Medulla oblongata (tissue), 1 donor: ENCODE measurements around the gene DUS2.

ENCODE experiments used
- DNase-seq: peaks from one replicate; pipeline ENCODE4 v3.0.0-alpha.2; 2015; ENCODE audit errors: extremely low spot score

Gene DUS2

DNA sequence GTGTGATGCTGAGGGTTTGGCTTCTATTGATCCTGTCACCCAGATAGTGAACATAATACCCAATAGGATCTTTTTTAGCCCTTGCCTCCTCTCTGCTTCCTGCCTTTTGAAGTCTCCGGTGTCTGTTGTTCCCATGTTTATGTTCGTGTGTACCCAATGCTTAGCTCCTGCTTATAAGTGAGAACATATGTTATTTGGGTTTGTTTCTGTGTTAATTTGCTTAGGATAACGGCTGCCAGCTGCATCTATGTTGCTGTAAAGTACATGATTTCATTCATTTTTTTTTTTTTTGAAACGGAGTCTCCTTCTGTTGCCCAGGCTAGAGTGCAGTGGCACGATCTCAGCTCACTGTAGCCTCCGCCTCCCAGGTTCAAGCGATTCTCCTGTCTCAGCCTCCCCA is 23.0 kb downstream of the DUS2 start:
- DNase-seq: no peak

GRCh38 chr16:68047987-68048386 is 24.9 kb downstream of the DUS2 start:
- no peak for DNase-seq

DNA sequence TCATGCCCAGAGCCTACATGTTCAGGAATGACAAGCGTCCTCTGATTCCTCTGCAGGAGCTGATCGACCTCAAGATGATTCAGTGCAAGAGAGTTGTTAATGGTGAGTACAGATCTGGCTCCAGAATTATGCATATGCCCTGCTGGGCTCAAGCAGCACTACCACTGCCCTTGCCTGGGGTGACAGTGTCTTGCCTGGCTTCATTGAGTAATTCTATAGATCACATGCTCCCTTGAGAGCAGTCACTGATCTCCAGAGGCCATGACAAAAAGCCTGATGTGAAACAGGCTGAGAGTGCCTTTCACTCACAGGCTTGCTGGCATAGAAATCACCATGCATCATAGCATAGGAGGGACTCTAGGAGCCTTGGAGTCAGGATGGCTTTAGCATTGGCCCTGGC is 26.4 kb downstream of the DUS2 start:
- DNase-seq: no peak

DNA sequence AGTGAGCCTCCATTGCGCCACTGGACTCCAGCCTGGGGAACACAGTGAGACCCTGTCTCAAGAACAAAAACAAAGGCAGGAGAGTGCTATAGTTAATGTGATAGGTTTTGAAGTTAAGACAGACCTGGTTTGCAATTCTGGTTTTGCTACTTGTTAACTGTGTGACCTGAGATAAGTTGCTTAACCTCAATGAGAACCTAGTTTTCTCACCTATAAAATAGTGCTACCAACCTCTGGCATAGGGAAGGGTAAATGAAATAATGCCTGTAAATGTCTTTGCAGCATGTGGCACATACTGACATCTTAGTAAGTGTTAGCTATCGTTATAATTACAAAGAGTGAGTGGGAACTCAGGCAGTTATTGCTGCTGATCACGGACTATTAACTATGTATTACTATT is 32.3 kb downstream of the DUS2 start:
- no peak for DNase-seq

DNA sequence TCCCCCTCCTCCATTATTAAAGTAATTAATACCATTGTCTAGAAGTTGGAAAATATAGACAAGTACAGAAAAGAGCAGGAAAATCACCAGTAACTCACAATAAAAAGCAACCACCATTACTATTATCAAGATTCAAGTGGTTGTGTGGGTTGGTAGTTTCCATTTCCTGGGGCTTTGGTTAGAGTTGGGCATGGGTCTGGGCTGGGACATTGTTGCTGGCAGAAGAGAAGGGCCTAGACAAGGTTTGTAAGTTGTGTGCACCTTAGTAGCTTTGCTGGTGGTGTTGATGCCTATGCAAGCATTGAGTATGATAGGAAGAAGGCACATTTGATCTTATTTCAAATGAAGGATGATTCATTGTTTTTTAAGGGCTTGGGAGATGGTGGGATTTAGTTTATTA is 36.7 kb downstream of the DUS2 start:
- DNase-seq: no peak

DNA sequence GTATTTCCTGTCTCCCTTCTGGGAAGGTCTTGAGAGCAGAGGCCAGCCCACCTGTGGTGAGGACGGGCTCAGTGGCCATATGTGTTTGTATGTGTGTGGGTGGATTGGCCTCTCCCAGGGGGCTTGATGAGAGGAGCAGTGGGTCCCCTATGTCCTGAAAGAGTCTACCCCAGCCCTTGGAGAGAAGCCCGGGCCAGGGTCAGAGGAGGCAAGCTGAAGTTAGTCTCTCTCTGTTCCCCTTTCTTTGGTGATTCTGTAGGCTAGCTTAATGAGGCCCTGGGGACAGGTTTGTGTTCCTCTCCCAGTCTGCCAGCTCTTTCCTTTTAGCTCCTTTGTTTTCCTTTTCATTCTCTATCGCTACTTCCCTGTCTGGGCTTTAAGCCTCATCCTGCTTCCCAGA is 38.3 kb downstream of the DUS2 start:
- no peak for DNase-seq

- no peak for DNase-seq
Measured at GRCh38 chr16:68062910-68063393, 39.9 kb downstream of the DUS2 start.

GRCh38 chr16:68064791-68065365 is 41.8 kb downstream of the DUS2 start:
- DNase-seq: peak; percentile 77

- no peak for DNase-seq
Measured at GRCh38 chr16:68065716-68066305, 42.7 kb downstream of the DUS2 start.

- DNase-seq: no peak
Measured at GRCh38 chr16:68066763-68067162, 43.7 kb downstream of the DUS2 start.

DNA sequence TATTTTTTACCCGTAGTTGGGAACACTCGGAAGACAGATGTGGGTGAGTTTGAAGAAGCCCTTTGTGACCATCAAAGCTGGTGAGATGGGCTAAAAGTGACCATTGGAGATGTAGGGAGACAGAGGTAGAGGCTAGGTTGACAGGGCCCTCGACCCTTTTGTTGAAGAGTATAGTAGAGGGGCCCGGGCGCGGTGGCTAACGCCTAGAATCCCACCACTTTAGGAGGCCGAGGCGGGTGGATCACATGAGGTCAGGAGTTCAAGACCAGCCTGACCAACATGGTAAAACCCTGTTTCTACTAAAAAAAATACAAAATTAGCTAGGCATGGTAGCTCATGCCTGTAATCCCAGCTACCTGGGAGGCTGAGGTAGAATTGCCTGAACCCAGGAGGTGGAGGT is 45.8 kb downstream of the DUS2 start:
- DNase-seq: no peak

DNA sequence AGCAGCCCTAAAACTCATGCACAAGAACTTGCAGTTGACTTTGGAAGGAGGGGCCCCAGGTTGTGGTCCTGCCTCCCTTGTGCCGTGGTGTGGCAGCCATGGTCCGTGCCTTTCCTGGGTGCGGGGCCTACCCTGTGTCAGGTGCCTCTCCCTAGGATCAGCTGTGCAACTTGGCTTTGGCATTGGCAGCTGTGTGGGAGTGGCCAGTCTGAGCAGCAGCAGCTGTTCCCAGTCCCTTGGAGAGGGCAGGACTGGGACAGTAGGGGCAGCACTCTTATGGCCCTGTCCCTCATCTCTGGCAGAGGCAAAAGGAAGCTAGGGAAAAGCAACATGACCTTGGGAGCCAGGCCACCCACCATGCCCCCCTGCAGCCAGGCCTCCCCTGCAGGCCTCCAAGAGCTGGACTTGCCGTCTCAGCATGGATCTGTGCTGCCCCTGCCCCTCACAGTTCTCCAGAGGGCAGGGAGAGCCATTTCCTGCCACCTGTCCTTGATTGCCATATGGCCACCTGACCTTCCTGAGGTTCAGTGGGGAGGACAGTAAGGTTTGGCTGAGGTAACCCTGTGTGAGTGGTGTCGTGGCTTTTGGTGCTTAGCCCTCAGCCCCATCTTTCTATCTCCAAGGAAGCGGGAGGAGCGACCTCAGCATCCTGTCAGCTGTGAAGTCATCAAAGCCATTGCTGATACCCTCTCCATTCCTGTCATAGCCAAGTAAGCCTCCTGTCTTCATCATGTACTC is 46.6 kb downstream of the DUS2 start:
- DNase-seq: no peak

GRCh38 chr16:68070249-68070730 is 47.2 kb downstream of the DUS2 start:
- DNase-seq: no peak

DNA sequence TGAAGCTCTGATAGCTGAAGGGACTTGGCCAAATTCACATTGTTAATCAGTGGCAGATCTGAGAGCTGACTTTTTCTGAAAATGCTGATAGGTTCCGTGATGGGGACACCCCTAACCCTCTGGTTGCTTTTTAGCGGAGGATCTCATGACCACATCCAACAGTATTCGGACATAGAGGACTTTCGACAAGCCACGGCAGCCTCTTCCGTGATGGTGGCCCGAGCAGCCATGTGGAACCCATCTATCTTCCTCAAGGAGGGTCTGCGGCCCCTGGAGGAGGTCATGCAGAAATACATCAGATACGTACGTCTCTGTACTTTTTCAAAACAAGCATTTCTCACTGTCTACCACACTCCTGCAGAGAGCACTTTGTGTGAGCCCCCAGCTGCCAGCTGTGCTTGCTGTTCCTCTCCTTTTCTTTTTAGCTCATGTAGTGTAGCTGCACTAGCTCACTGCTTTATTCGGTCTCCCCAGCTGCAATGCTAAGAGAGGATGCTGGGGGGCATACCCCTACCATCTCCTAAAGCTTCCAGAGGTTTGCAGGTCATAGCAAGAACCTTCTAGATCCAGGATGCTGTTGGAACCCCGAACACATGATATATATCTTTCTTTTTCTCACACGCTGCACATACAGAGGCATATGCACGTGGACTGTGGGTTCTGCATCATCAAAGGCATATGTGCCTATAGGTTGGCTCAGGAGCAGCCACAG is 47.9 kb downstream of the DUS2 start:
- DNase-seq: no peak

GRCh38 chr16:68071518-68071901 is 48.4 kb downstream of the DUS2 start:
- no peak for DNase-seq

DNA sequence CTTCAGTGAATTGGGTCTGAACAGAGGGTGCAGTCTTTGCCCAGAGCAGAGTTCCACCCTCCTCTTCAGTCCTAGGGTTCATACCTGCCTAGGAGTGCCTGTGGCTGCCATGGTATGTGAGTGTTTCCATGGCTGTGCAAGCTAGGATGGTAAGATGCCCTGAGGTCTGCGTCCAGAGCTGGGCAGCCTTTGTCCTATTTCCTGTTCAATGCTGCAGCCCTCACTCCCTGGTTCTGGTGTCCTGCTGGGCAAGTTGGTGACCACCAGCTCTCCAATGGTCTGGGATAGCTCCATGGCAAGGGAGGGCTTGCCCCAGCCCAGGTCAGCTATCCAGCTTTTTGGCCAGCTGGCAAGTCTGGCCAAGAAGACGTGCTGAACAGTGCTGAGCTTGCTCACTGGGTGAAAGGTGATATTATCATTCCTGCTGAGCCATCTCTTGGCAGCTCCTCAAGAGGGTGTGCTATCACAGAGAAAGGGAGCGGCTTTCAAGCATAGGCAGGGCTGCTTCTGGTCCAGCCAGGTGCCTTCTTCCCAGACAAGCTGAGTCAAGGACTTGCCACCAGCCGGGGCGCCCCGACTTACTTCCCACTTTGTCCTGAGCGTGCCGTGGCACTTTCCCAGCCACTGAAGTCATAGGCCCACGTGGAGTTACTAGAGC is 49.1 kb downstream of the DUS2 start:
- no peak for DNase-seq

- DNase-seq: no peak
Measured at GRCh38 chr16:68073902-68074760, 51.0 kb downstream of the DUS2 start.

DNA sequence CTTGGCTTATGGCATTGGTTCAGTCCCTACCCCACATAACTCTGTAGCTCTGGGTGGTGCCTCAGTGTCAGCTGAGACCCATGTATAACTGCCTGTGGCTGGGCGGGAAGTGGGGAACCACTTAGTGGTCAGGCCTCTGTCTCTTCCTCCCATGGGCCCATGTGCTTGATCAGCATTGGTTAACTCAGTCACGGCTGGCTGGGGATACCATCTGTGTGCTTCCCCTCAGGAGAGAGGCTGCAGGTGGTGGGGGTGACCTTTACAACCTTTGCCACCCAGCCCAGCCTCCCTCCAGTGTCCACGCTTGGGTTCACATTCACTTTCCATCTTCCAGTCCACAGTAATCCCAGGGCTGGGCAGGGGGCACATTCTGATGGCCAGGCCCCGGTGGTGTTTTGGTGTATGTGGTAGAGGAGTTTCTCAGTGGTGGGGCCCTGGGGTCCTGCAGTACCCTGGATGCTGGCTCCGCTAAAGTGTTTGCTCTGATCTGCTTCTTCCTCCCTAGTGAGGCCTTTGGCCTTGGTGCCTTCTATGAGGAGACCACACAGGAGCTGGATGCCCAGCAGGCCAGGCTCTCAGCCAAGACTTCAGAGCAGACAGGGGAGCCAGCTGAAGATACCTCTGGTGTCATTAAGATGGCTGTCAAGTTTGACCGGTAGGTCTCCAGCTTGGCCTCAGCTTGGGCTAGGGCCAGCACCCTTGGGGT is 51.9 kb downstream of the DUS2 start:
- no peak for DNase-seq

DNA sequence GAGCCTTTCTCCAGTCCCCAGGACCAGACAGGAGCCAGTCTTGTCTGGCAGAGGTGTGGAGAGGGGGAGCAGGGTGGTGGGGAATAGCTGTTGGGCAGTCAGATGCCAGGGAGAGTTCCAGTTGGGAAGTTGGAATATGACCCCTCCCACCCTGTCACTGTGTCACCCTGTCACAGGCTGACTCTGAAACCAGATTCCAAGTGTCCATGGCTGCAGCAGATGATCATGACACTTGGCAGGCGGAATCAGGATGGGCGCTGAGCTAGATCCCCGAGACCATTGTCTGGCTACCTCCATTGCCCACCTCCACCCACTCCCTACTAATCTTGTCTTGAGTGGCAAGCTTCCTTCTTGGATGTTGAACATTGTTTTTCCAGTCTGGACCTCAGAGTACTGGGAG is 52.9 kb downstream of the DUS2 start:
- no peak for DNase-seq

GRCh38 chr16:68076560-68076959 is 53.5 kb downstream of the DUS2 start:
- no peak for DNase-seq
